ES-I3 (cell line): Measurements from ENCODE around the gene ADCY2.

Experiments
- H3K36me3 ChIP-seq: 2 replicates; pipeline ENCODE4 v1.6.1; 2013; ENCODE audit warnings: mild to moderate bottlenecking, low read length, control low read depth, moderate library complexity; ENCODE audit not compliant: insufficient read depth
- H3K4me1 ChIP-seq: 2 replicates; pipeline ENCODE4 v1.6.1; 2013; ENCODE audit warnings: mild to moderate bottlenecking, control low read depth, low read length; ENCODE audit not compliant: insufficient read depth
- H3K9ac ChIP-seq: 2 replicates; pipeline ENCODE4 v1.6.1; 2013; ENCODE audit warnings: low read depth, mild to moderate bottlenecking, low read length, moderate library complexity
- H3K9me3 ChIP-seq: 2 replicates; pipeline ENCODE4 v1.6.1; 2013; ENCODE audit warnings: mild to moderate bottlenecking, low read length, moderate library complexity; ENCODE audit not compliant: control insufficient read depth, insufficient read depth

Gene ADCY2

DNA sequence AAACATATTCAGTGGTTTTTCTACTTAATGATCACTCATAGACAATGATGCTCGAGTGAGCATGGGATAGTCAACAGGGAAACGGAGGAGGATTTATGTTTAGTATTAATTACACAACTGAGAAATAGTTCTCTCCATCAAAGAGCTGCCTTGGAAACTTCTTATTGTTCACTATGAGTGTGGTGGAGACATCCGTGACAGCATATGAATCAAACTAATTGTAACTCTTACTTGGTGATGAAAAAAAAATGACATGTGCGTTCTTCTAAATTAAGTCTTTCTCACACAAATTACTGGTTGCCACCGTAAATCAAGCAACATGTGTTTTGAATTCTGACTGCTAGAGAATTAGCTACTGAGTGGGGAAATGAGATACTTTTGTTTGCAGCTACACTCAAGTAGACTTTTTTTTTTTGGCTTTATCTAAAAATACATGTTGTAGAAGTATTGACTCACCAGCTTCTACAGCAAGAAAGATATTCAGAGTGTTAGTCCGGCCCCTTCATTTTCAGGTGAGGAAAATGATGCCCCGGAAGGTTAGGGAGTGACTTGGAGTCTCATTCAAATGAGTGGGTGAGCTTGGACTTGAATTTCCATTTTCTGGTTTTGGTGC is 275.5 kb downstream of the ADCY2 start:
- Histone ChIP-seq H3K36me3 (no peaks in the 10 kb centered on the region; the same call in 1 of the 2 replicates), H3K9me3 (peaks cover 4% of the 10 kb centered on the region; the same call in 1 of the 2 replicates), H3K9ac (no peak overlapping the region), H3K4me1 (peaks cover 13% of the 10 kb centered on the region; the same call in 1 of the 2 replicates)

DNA sequence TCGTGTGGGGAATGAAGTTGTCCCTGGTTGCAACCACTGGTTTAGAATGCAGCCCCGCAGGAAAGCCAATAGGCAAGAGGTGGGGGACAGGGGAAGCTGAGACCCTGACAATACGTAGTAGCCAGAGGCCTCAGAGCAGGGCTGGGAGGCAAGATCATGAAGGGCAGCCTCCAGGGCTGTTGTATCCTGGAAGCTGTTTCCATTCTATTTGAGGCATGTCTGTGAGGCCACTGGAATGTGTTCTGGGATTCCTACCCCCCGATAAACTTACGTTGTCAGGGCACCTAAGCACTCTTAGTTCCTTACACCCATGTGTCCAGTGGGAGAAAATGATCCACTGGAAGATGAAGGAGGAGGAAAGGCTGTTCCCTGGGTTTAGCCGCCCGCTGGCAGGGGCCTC is 277.7 kb downstream of the ADCY2 start:
- Histone ChIP-seq H3K9me3 (peaks cover 4% of the 10 kb centered on the region; the same call in 1 of the 2 replicates), H3K4me1 (0 out of 2 replicates have a peak, but pooled peaks cover 5% of the 10 kb centered on the region), H3K9ac (no peak overlapping the region), H3K36me3 (no peaks in the 10 kb centered on the region; the same call in 1 of the 2 replicates)

DNA sequence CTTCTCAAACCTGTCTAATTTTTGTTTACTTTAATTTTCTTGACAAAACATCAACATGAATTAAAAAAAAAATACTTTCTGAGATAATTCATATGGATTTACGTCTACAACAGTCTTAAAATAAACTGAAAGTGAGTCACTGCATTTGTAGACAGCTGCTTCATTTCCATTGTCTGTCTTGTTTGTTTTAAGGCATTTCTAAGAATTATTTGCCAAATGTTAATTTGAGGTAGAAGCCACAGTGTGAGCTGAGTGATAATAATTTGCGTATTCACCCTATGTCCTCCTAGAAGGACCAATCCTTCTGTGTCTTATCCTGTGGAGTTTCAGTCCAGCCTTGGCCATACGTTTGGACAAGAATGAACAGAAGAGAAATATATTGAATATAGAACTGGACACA is 280.5 kb downstream of the ADCY2 start:
- Histone ChIP-seq H3K9ac (no peak overlapping the region), H3K4me1 (0 out of 2 replicates have a peak, but pooled peaks cover 5% of the 10 kb centered on the region), H3K36me3 (no peaks in the 10 kb centered on the region), H3K9me3 (no peaks in the 10 kb centered on the region)

DNA sequence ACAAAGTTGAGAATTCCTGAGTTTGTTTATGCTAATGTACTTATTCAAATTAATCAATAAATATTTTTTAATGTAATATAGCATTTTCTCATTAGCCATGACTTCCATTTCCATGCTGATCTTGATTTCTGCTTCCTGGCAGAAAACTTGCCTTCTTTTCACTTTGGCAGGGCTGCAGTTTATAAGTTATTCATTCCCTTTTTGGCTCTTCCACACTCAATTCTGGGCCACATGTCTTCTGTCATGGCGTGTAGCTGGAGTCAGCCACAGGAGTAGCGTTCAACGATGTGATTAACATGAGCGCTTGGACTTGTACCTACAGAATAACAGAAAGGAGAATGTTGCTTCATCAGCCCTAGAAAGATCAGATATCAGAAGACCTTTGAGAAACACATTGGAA is 282.1 kb downstream of the ADCY2 start:
- Histone ChIP-seq H3K9me3 (no peaks in the 10 kb centered on the region), H3K4me1 (0 out of 2 replicates have a peak, but pooled peaks cover 5% of the 10 kb centered on the region), H3K36me3 (no peaks in the 10 kb centered on the region), H3K9ac (no peak overlapping the region)

DNA sequence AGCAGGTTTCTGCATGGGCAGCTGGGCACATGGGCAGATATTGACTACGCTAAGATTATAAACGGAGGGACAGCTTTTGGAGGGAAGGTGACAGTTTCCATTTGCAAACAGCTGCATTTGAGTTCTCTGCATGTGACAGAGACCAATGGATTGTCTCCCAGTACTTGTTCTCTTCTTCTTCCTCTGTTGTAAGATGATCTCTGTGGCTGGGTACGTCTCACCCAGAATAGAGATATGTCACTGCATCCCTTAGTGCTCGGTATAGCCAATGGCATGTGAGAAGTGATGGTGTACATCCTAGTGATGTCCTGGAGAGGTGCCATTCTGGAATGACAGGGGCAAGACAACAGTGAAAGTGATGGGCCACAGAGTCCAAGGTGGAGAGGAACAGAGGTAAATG is 283.7 kb downstream of the ADCY2 start:
- H3K36me3 ChIP-seq = no peaks in the 10 kb centered on the region
- no peaks in the 10 kb centered on the region for H3K4me1 ChIP-seq
- no peak overlapping the region for H3K9ac ChIP-seq
- H3K9me3 ChIP-seq = no peaks in the 10 kb centered on the region

DNA sequence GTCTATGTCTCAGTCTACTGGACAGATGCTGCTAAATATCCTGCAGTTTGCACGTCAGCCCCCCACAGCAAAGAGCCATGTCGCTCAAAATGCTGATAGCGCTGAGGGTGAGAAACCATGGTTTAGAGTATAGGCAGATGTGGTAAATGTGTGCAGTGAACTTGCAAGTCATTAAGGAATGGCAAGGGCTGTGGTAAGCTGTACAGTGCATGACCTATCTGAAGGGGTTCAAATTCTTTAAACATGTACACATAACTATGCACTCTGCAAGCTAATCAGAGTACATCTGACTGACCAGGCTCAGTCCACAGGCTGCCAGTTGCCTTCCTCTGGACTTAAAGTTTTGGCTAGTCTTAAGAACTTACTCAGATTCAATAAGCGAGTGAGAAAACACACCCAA is 284.3 kb downstream of the ADCY2 start:
- Histone ChIP-seq H3K9me3 (no peaks in the 10 kb centered on the region), H3K36me3 (no peaks in the 10 kb centered on the region), H3K9ac (no peak overlapping the region), H3K4me1 (no peaks in the 10 kb centered on the region)

DNA sequence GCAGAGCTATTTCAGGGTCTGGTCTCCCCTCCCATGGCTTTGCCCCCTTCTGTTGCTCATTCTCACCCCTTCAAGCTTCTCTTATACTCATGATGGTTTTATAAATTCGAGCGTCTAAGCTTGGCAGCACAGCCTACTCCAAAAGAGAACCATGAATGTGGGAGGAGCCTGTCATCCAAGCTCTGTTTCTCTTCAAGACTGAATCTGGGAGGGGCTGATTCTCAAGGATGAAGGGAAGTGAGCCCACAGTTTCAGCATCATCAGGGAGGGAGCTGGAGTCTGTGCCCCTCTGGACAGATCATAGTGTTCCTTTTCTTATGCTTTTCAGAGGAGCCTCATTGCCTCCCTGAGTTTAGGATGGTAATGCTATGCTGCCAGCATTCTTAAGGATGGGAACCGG is 286.4 kb downstream of the ADCY2 start:
- Histone ChIP-seq H3K9ac (no peak overlapping the region), H3K36me3 (no peaks in the 10 kb centered on the region), H3K9me3 (no peaks in the 10 kb centered on the region), H3K4me1 (no peaks in the 10 kb centered on the region)

DNA sequence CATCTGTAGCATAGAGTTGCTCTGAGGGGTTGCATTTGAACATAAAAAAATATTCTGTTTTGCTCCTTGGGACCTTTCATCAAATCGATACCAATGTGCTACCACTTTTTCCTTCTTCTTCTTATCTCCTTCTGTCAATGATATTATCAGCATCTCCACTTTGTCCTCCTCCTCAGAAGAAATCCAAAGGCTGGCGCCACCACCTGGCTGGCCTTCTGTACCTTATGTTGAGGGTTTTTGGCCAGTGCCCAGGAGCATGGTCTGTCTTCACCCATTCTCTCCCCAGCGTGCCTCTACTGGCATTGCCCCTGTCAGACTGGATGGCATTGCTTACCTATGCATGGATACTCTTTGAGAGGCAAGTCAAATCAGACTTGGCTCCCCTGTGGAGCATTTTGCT is 287.8 kb downstream of the ADCY2 start:
- Histone ChIP-seq H3K9ac (no peak overlapping the region), H3K4me1 (no peaks in the 10 kb centered on the region), H3K36me3 (no peaks in the 10 kb centered on the region), H3K9me3 (no peaks in the 10 kb centered on the region)

DNA sequence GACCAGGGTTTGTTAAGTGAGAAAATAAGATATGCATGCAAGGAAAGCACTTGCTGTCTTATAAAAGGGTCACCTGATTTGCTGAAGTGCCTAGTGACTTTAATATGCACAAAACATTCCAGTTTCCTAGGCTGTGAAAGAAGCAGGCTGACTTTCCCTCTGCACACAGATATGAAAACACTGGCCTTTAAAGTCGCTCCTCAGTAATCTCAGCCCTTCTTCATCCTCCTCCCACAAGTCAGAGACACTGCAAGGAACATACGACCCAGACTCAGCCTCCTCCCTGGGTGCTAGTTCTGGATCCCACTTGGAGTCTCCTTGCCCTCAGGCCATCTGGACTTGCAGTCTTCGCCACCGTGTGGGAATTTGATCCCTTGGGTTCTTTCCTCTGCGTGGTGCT is 288.9 kb downstream of the ADCY2 start:
- Histone ChIP-seq H3K4me1 (no peaks in the 10 kb centered on the region), H3K9me3 (no peaks in the 10 kb centered on the region), H3K9ac (no peak overlapping the region), H3K36me3 (no peaks in the 10 kb centered on the region)

DNA sequence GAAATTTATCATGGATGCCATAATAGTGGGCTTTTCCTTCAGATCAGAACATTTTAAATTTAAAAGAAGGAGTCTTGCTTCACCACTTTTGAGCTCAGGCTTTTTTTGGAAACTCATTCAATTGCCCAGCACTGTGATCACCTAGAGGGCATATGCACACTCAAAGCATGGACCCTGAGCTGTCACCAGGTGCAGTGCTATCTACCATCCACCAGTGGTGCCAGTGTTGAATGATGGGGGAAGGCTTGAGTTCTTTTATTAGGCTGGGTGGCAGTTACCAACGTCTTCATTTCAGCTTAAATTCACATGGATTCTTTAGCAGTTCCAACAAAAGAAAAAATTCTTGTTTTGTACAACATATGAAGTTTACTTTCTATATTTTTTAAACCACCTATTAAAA is 290.9 kb downstream of the ADCY2 start:
- Histone ChIP-seq H3K9ac (no peak overlapping the region), H3K36me3 (0 out of 2 replicates have a peak, but pooled peaks cover 3% of the 10 kb centered on the region), H3K4me1 (no peaks in the 10 kb centered on the region), H3K9me3 (no peaks in the 10 kb centered on the region)

DNA sequence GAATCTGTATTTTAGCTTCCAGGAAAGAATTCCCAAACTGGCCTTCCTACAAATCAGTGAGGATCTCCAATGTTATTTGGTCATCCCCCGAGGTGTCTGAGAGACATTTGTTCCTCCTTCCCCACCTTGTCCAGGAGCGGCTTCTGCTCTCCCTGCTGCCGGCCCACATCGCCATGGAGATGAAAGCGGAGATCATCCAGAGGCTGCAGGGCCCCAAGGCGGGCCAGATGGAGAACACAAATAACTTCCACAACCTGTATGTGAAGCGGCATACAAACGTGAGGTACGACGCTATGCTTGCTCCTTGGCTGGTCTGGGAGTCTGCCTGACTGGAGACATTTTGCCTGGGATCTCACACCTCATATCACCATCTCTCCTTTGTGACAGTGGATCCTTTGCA is 294.6 kb downstream of the ADCY2 start:
- Histone ChIP-seq H3K9ac (no peak overlapping the region), H3K9me3 (no peaks in the 10 kb centered on the region), H3K4me1 (no peaks in the 10 kb centered on the region), H3K36me3 (0 out of 2 replicates have a peak, but pooled peaks cover 6% of the 10 kb centered on the region)

DNA sequence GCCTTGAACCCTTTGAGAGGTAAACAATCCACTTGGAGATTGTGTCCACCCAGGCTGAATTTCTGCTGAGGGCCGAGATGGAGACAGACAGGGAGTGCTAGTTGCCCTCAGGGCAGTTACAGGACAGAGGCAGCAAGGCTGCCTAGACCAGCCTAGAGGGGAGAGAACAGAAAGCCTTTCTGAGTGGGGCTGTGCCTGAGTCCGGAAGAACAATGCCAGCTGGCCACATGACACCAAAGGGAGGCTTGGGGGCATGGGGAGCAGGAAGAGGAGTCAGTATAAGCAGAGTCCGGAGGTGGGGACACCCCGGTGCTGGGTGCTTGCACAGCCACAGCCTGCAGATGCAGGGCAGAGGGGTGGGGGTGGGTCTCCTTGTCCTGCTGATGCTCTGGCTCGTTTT is 309.3 kb downstream of the ADCY2 start:
- H3K4me1 ChIP-seq = peaks cover 12% of the 10 kb centered on the region; the same call in 1 of the 2 replicates
- H3K36me3 ChIP-seq = peaks cover 3% of the 10 kb centered on the region; the same call in 1 of the 2 replicates
- no peak overlapping the region for H3K9ac ChIP-seq
- H3K9me3 ChIP-seq = no peaks in the 10 kb centered on the region

DNA sequence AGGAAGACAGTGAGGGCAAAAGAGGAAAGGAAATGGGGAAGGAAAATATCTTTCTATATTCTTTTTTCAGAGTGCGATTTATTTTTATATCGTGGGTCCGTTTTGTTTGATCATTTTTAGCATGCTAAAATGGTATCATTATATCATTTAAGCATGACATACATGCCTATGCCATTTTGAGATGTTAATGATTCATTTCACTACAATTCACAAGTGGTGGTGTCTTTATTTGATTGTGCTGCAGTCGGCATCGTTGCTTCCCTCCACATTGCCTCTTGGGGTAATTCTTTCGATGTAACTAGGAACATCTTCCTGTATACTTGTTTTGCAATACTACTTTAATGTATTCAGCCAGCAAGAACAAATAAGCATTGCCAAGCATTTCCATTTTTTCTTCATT is 309.8 kb downstream of the ADCY2 start:
- H3K36me3 ChIP-seq = peaks cover 3% of the 10 kb centered on the region; the same call in 1 of the 2 replicates
- H3K4me1 ChIP-seq = peaks cover 12% of the 10 kb centered on the region; the same call in 1 of the 2 replicates
- H3K9me3 ChIP-seq = no peaks in the 10 kb centered on the region
- H3K9ac ChIP-seq = no peak overlapping the region

DNA sequence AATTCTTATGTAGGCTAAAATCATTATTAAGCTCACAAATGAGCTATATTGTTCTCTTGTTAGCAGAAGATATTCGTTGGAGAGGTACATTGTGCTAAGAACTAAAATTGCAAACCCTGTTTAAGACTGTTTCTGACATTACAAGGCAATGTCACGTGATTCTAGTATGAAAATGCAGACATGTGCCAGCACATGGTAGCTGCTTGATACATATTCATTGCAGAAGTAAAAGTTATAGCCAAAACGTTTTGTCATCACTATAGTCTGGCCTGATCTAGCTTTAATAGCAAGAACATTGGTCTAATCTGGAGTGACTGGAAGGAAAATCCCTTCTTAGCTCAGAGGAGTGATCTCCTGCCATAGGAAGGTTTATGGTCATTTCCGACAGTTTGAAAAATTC is 310.3 kb downstream of the ADCY2 start:
- H3K9ac ChIP-seq = no peak overlapping the region
- peaks cover 3% of the 10 kb centered on the region; the same call in 1 of the 2 replicates for H3K36me3 ChIP-seq
- H3K9me3 ChIP-seq = no peaks in the 10 kb centered on the region
- peaks cover 12% of the 10 kb centered on the region; the same call in 1 of the 2 replicates for H3K4me1 ChIP-seq

DNA sequence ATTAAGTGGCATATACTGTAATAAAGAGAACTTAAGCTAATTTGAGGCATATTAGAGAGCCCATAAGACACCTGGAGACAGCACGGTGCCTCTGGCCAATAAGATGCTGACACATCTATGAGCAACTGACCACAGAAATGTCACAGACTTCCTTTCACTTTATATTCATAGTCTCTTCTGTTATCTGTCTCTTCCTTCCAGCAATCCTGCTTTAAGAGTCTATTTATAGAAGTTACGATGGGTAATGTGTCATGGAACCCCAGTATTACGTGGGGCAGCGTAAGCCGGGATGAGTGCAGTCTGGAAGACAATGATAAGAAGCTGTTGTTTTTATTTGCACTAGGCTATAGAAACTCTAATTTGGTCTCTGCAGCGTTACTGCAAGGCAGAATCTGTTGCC is 318.2 kb downstream of the ADCY2 start:
- H3K9ac ChIP-seq = no peak overlapping the region
- H3K9me3 ChIP-seq = no peaks in the 10 kb centered on the region
- peaks cover 3% of the 10 kb centered on the region; the same call in 1 of the 2 replicates for H3K36me3 ChIP-seq
- H3K4me1 ChIP-seq = no peaks in the 10 kb centered on the region
